H4 (cell line): ENCODE results near the gene CALR3. TPM values are rescaled to one million over a fixed set of nuclear protein-coding genes. Genes with fewer than 3 reads are reported as not detected.
"Not testable (repeated sequence)": the region's sequence is repeated elsewhere in the genome, so short reads cannot be mapped to it uniquely, and the experiment has no call there.

Experiments
- DNase-seq: peaks from one replicate; pipeline ENCODE4 v3.0.0-alpha.2; 2015; ENCODE audit warnings: low spot score
- total RNA-seq: library from RNA; depleted of rRNA; stranded (reverse); fragments of >200 nt; shearing (Covaris generic); gene quantifications from 2 replicates; pipeline ENCODE4 v1.2.3, GENCODE V29; 2014

The CALR3 gene
- total RNA-seq, 1 experiment from 2014 or later, result 0.08 TPM

- no peak for DNase-seq
Observed at GRCh38 chr19:16524991-16525734, 29.2 kb upstream of the CALR3 start.

- DNase-seq, result no peak
Observed at GRCh38 chr19:16522559-16523377, 26.8 kb upstream of the CALR3 start.

DNA sequence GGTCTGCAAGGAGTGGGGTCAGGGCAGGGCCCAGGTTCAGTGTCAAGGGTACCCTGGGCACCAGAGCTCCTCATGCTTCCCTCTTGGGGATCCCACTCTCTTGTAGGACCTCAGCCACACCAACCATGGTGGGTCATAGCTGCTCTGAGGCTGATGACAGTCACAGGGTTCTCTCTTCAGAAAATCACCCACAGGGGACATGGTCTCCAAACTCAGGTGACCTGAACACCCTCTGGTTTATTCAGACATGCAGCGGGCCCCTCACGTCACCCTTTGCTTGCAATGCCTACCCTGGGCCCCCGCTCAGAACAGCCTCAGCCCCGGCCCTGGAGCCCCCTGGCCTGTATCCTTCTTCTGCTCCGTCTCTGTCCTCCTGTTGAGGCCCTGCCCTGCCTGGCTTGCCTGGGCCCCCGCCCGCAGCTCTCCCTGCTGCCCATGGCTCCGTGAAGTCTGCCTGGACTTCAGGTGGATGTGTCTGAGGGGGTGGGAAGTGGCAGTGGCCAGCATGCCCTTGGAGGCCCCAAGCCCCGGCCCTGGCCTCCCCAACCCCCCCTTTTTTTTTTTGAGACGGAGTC lies 25.8 kb upstream of the CALR3 start:
- DNase-seq, result no peak

DNA sequence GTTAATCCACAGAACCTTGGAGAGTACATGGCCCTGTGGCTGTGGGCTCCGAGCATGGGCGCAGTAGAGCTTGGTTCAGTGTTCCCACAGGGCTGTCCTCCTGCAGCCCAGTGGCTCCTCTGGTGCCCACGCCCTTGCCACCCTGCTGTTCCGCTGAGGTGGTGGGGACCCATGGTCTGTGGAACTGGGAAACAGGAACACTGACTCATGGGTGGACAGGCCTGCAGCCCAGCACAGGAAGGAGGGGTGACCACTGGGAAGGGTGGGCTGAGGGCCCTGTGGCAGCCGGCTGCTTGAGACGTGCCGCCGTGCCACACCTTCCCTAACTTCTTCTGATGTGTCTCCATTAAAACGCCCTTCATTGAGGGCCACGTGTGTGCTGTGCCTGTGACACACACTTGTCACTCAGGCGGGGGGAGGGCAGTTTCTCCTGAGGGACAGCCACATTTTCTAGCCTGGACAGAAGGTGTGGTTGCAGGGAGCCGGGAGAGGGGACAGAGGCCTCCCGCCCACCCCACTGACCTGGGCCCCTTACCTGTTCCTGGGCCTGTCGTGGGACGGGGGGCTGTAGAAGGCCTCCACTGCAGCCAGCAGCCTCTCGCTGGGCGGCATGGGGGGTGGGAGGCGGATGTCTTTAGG lies 25.1 kb upstream of the CALR3 start:
- DNase-seq, result no peak

DNA sequence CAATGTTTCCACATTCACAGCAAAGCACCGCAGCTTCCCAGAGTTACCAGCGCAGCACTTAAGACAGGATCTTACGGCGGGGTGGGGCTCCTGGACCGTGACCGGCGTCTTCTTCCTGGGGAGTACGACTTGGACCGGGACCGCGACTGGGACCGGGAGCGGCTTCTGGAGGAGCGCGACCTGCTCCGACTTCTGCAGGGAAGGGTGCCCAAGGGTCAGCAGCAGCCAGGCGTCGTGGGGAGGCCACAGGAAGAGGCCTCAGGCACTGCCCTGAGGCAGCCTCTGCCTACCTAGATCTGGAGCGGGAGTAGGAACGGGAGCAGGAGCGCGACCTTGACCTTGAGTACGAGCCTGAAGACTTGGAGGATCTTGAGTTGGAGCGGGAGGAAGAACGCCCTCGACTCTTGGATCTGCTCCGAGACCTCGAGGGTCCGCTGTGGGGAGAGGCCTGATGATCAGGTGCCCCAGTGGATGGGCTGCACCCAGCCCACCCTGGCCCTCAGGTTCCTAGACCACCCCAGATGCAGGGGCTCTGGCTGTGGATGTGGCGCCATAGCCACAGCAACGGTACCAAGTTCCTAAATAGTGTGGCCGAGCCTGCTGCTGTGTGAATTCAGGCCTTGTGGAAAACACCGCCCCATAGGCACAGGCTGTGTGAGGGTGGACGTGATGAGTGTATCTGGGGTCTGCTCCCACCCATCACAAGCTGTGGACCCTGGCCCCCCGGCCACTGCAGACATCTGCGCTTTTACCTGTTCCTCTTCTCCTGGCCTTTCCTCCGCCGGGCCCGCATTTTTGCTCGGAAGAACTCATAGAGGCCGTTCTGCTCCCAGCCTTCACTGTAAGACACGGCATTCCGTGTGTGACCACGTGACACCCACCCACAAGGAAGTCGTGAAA lies 24.4 kb upstream of the CALR3 start:
- DNase-seq, result no peak

GRCh38 chr19:16519230-16519687 lies 23.3 kb upstream of the CALR3 start:
- no peak for DNase-seq

GRCh38 chr19:16518483-16519229 lies 22.7 kb upstream of the CALR3 start:
- DNase-seq, result no peak

GRCh38 chr19:16518061-16518460 lies 22.1 kb upstream of the CALR3 start:
- no peak for DNase-seq

- no peak for DNase-seq
Observed at GRCh38 chr19:16516923-16517610, 21.1 kb upstream of the CALR3 start.

GRCh38 chr19:16516381-16516780 lies 20.4 kb upstream of the CALR3 start:
- no peak for DNase-seq

GRCh38 chr19:16514383-16515019 lies 18.5 kb upstream of the CALR3 start:
- DNase-seq, result no peak

DNA sequence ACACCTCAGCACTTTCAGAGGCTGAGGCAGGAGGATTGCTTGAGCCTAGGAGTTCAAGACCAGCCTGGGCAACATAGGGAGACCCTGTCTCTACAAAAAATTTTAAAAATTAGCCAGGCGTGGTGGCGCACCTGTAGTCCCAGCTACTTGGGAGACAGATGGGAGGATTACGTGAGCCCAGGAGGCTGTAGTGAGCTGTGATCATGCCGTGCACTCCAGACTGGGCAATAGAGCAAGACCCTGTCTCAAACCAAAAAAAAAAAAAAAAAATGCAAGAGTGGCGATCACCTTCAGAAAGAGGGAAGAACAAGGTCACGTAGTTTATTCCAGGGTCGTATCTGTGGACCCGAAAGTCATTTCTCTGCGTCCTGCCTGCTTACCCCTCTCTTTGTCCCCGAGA lies 16.6 kb upstream of the CALR3 start:
- DNase-seq, result not testable (repeated sequence)

GRCh38 chr19:16509141-16510061 lies 13.4 kb upstream of the CALR3 start:
- DNase-seq, result no peak

GRCh38 chr19:16508546-16508945 lies 12.6 kb upstream of the CALR3 start:
- DNase-seq, result no peak

- no peak for DNase-seq
Observed at GRCh38 chr19:16506961-16507360, 11.0 kb upstream of the CALR3 start.

- not testable (repeated sequence) for DNase-seq
Observed at GRCh38 chr19:16506161-16506560, 10.2 kb upstream of the CALR3 start.

GRCh38 chr19:16504271-16504670 lies 8.3 kb upstream of the CALR3 start:
- DNase-seq, result no peak

GRCh38 chr19:16497837-16498236 lies 1.9 kb upstream of the CALR3 start:
- no peak for DNase-seq
